OCI-LY7 (cell line): Measurements from ENCODE around the gene FAM234B.

Source experiments
- CTCF ChIP-seq: fragments of 200-600 bp; sonication (generic); conservative IDR thresholded peaks from 2 replicates; pipeline ENCODE4 v1.5.1; 2014; ENCODE audit warnings: mild to moderate bottlenecking, antibody characterized with exemption, low read length, moderate library complexity, mixed read lengths
- EZH2phosphoT487 ChIP-seq: fragments of 200-600 bp; sonication (generic); IDR thresholded peaks from 2 replicates; pipeline ENCODE4 v1.6.1; 2018; ENCODE audit warnings: low read depth, borderline replicate concordance, mild to moderate bottlenecking, mixed run types, antibody characterized with exemption, low read length, moderate library complexity, mixed read lengths

GRCh38 chr12:13033476-13033875 is 10.7 kb upstream of the FAM234B start:
- TF ChIP-seq CTCF, result no peak
- TF ChIP-seq EZH2phosphoT487, result no peak
